Measurements from ENCODE around the gene VKORC1. TPM values are rescaled to one million over a fixed set of nuclear protein-coding genes. Genes with fewer than 3 reads are reported as not detected.

Gene VKORC1
- total and polyA plus RNA-seq, 2 donors (not counting 1 experiment from before 2014, with no cell fraction given) = 118 to 301 TPM

DNA sequence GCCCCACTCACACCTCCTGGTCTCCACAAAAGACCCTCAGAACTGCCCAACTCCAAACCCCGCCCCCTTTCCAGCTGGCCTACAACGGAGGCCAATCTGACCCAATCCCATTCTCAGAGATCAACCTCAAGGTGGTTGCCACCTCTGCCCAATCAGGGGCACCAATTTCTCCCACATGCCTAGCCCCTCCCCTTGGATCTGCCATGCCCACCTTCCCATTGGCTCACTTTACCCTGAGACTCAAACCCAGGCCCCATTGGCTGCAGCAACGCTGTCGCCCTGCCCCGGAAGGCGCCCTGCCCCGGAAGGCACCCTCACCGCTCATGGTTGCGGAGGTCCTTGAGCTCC is 31.1 kb downstream of the VKORC1 start:
- H2AFZ ChIP-seq (ENCODE audit: low read length) = no peak overlapping the region
- H3K9ac ChIP-seq (ENCODE audit: insufficient read depth, low read length) = no peak overlapping the region
- peak overlapping the region; percentile 89 for H3K27ac ChIP-seq (ENCODE audit: insufficient read depth, low read length)
- no peaks in the 10 kb centered on the region for H3K27me3 ChIP-seq (ENCODE audit: control insufficient read depth, insufficient read depth, low read length)
- peaks cover 15% of the 10 kb centered on the region for H3K4me1 ChIP-seq (ENCODE audit: control insufficient read depth, extremely low read depth, insufficient read depth, low read length)
- DNase-seq (ENCODE audit: low read depth in 2 of 2) = no peak
- H3K4me3 ChIP-seq (replicated peaks in 1 of 4; ENCODE audit: control extremely low read depth in 1 of 4, insufficient read depth in 1 of 4, low read depth in 3 of 4, low read length in 4 of 4) = no peak overlapping the region
- peaks cover 25% of the 10 kb centered on the region for H3K36me3 ChIP-seq (ENCODE audit: control insufficient read depth, insufficient read depth, low read length)
- H3K4me2 ChIP-seq (ENCODE audit: extremely low read depth, insufficient read depth, low read length) = no peak overlapping the region
- TF ChIP-seq, protein P1, sequence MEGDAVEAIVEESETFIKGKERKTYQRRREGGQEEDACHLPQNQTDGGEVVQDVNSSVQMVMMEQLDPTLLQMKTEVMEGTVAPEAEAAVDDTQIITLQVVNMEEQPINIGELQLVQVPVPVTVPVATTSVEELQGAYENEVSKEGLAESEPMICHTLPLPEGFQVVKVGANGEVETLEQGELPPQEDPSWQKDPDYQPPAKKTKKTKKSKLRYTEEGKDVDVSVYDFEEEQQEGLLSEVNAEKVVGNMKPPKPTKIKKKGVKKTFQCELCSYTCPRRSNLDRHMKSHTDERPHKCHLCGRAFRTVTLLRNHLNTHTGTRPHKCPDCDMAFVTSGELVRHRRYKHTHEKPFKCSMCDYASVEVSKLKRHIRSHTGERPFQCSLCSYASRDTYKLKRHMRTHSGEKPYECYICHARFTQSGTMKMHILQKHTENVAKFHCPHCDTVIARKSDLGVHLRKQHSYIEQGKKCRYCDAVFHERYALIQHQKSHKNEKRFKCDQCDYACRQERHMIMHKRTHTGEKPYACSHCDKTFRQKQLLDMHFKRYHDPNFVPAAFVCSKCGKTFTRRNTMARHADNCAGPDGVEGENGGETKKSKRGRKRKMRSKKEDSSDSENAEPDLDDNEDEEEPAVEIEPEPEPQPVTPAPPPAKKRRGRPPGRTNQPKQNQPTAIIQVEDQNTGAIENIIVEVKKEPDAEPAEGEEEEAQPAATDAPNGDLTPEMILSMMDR (conservative IDR thresholded peaks at IDR 0.05 in 1 of 2, IDR thresholded peaks at IDR 0.05 in 1 of 2; ENCODE audit: low read depth in 1 of 2, low read length in 2 of 2) = no peak
- no peak for TF ChIP-seq EZH2 (IDR thresholded peaks at IDR 0.05; ENCODE audit: low read length, missing control alignments)
- no peaks in the 10 kb centered on the region for H4K20me1 ChIP-seq (ENCODE audit: control insufficient read depth, extremely low read depth, insufficient read depth, low read length)
- H3K79me2 ChIP-seq (ENCODE audit: control insufficient read depth, insufficient read depth, low read length) = peaks cover 50% of the 10 kb centered on the region
- H3K9me3 ChIP-seq (ENCODE audit: control insufficient read depth, insufficient read depth, low read depth, low read length) = no peaks in the 10 kb centered on the region

- Histone ChIP-seq H3K9ac (ENCODE audit: insufficient read depth, low read length) (no peak overlapping the region), H3K4me1 (ENCODE audit: control insufficient read depth, extremely low read depth, insufficient read depth, low read length) (peaks cover 15% of the 10 kb centered on the region), H3K27me3 (ENCODE audit: control insufficient read depth, insufficient read depth, low read length) (no peaks in the 10 kb centered on the region), H3K4me3 (replicated peaks in 1 of 4; ENCODE audit: control extremely low read depth in 1 of 4, insufficient read depth in 1 of 4, low read depth in 3 of 4, low read length in 4 of 4) (no peak overlapping the region), H3K36me3 (ENCODE audit: control insufficient read depth, insufficient read depth, low read length) (peaks cover 27% of the 10 kb centered on the region), H3K4me2 (ENCODE audit: extremely low read depth, insufficient read depth, low read length) (no peak overlapping the region), H3K27ac (ENCODE audit: insufficient read depth, low read length) (no peak overlapping the region), H4K20me1 (ENCODE audit: control insufficient read depth, extremely low read depth, insufficient read depth, low read length) (no peaks in the 10 kb centered on the region), H3K79me2 (ENCODE audit: control insufficient read depth, insufficient read depth, low read length) (peaks cover 38% of the 10 kb centered on the region), H2AFZ (ENCODE audit: low read length) (no peak overlapping the region), H3K9me3 (ENCODE audit: control insufficient read depth, insufficient read depth, low read depth, low read length) (no peaks in the 10 kb centered on the region)
- no peak for DNase-seq (ENCODE audit: low read depth in 2 of 2)
- TF ChIP-seq, protein P1 (conservative IDR thresholded peaks at IDR 0.05 in 1 of 2, IDR thresholded peaks at IDR 0.05 in 1 of 2; ENCODE audit: low read depth in 1 of 2, low read length in 2 of 2) = no peak
- no peak for TF ChIP-seq EZH2 (IDR thresholded peaks at IDR 0.05; ENCODE audit: low read length, missing control alignments)
Measured at GRCh38 chr16:31061813-31062440, 32.7 kb downstream of the VKORC1 start.

- DNase-seq (ENCODE audit: low read depth in 2 of 2) = no peak
- H3K4me1 ChIP-seq (ENCODE audit: control insufficient read depth, extremely low read depth, insufficient read depth, low read length) = peaks cover 15% of the 10 kb centered on the region
- no peak overlapping the region for H3K4me3 ChIP-seq (replicated peaks in 1 of 4; ENCODE audit: control extremely low read depth in 1 of 4, insufficient read depth in 1 of 4, low read depth in 3 of 4, low read length in 4 of 4)
- H3K4me2 ChIP-seq (ENCODE audit: extremely low read depth, insufficient read depth, low read length) = no peak overlapping the region
- TF ChIP-seq, protein P1 (conservative IDR thresholded peaks at IDR 0.05 in 1 of 2, IDR thresholded peaks at IDR 0.05 in 1 of 2; ENCODE audit: low read depth in 1 of 2, low read length in 2 of 2) = no peak
- TF ChIP-seq EZH2 (IDR thresholded peaks at IDR 0.05; ENCODE audit: low read length, missing control alignments) = no peak
- no peaks in the 10 kb centered on the region for H3K9me3 ChIP-seq (ENCODE audit: control insufficient read depth, insufficient read depth, low read depth, low read length)
- peaks cover 27% of the 10 kb centered on the region for H3K36me3 ChIP-seq (ENCODE audit: control insufficient read depth, insufficient read depth, low read length)
- no peak overlapping the region for H3K9ac ChIP-seq (ENCODE audit: insufficient read depth, low read length)
- no peak overlapping the region for H2AFZ ChIP-seq (ENCODE audit: low read length)
- H4K20me1 ChIP-seq (ENCODE audit: control insufficient read depth, extremely low read depth, insufficient read depth, low read length) = no peaks in the 10 kb centered on the region
- H3K27me3 ChIP-seq (ENCODE audit: control insufficient read depth, insufficient read depth, low read length) = no peaks in the 10 kb centered on the region
- H3K79me2 ChIP-seq (ENCODE audit: control insufficient read depth, insufficient read depth, low read length) = peaks cover 33% of the 10 kb centered on the region
- no peak overlapping the region for H3K27ac ChIP-seq (ENCODE audit: insufficient read depth, low read length)
Measured at GRCh38 chr16:31061126-31061812, 33.3 kb downstream of the VKORC1 start.

Data from fibroblast of lung (primary cell).